Right hindlimb (tissue), 1 donor: ENCODE data around the gene ANKRD30A.
A peak's percentile ranks its signal among the peaks of the same experiment; 100 is the strongest.
"Not testable (repeated sequence)": the region's sequence is repeated elsewhere in the genome, so short reads cannot be mapped to it uniquely, and the experiment has no call there.

ENCODE experiments used
- DNase-seq: peaks from one replicate; pipeline ENCODE4 v3.0.0-alpha.2; 2018

ANKRD30A gene, protein sequence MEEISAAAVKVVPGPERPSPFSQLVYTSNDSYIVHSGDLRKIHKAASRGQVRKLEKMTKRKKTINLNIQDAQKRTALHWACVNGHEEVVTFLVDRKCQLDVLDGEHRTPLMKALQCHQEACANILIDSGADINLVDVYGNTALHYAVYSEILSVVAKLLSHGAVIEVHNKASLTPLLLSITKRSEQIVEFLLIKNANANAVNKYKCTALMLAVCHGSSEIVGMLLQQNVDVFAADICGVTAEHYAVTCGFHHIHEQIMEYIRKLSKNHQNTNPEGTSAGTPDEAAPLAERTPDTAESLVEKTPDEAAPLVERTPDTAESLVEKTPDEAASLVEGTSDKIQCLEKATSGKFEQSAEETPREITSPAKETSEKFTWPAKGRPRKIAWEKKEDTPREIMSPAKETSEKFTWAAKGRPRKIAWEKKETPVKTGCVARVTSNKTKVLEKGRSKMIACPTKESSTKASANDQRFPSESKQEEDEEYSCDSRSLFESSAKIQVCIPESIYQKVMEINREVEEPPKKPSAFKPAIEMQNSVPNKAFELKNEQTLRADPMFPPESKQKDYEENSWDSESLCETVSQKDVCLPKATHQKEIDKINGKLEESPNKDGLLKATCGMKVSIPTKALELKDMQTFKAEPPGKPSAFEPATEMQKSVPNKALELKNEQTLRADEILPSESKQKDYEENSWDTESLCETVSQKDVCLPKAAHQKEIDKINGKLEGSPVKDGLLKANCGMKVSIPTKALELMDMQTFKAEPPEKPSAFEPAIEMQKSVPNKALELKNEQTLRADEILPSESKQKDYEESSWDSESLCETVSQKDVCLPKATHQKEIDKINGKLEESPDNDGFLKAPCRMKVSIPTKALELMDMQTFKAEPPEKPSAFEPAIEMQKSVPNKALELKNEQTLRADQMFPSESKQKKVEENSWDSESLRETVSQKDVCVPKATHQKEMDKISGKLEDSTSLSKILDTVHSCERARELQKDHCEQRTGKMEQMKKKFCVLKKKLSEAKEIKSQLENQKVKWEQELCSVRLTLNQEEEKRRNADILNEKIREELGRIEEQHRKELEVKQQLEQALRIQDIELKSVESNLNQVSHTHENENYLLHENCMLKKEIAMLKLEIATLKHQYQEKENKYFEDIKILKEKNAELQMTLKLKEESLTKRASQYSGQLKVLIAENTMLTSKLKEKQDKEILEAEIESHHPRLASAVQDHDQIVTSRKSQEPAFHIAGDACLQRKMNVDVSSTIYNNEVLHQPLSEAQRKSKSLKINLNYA (N-terminal part only)

DNA sequence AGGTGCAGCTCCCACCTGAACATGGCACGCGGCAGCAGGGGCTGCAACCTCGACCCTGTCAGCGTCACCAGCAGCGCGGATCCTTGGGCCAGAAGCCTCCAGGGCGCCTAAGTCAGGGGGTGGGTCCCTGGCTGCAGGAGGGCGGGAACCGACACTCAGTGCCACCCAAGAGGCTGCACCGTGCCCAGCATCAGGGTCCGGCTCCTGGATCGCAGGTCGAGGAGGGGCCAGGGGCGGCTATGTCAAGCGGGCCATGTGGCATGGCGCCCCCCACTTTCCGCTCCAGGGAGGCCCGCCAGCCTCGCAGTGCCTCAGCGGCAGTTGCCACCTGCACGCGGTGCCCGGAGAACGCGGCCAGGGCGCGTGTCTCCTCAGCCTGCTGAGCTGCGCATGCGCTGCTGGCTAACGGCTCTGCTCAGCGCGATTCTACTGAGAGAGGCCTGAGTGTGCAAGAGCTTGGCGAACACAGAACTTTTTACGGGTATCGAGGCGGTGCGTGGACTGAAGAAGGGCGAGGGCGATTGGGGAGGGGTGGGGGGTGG, at the start of gene ANKRD30A:
Gene ANKRD30A, plus strand, starts transcription at position 408 of the 542 bp plus-strand sequence. CDS start 190 bp downstream, outside the sequence.
- no peak for DNase-seq

DNA sequence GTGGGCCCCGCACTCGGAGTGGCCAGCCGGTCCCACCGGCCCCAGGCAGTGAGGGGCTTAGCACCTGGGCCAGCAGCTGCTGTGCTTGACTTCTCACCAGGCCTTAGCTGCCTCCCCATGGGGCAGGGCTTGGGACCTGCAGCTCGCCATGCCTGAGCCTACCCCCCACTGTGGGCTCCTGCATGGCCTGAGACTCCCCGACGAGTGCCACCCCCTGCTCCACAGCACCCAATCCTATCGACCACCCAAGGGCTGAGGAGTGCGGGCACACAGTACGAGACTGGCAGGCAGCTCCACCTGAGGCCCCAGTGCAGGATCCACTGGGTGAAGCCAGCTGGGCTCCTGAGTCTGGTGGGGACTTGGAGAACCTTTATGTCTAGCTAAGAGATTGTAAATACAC, 49.3 kb upstream of the ANKRD30A start:
- DNase-seq = peak; percentile 12

DNA sequence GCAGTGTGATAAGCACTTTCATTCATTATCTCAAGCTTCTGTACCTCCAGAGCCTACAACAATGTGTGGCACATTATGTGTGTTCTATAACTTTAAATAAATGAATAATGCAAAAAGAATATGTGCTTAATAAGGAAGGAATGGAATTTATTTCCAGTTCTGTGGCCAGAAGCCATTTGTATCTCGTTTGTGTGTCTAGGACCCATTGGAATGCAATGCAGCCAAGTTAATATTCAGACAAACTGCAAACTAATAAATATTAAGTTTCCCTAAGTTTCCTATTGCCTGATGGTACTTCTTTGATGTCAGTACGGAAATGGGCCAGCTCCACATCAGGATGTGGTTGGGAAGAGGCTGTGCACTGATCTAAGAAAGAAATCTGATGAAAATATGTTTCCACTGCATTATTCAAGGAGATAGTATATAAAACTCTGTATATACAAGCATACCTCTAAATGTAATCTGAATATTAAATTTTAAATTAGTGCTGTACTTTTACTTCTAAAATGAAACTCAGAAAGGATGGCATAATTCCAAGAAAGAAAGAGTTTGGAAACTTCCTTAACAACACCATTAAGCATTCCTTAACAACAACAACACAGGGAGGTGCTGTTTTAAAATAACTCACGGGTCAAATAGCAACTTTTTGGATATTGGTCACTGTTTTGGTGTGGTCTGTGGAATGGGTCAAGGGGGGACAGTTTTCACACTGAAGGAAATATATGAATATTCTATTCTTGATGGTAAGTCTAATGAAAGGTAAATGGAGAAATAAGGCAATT, 29.4 kb upstream of the ANKRD30A start:
- DNase-seq = no peak

DNA sequence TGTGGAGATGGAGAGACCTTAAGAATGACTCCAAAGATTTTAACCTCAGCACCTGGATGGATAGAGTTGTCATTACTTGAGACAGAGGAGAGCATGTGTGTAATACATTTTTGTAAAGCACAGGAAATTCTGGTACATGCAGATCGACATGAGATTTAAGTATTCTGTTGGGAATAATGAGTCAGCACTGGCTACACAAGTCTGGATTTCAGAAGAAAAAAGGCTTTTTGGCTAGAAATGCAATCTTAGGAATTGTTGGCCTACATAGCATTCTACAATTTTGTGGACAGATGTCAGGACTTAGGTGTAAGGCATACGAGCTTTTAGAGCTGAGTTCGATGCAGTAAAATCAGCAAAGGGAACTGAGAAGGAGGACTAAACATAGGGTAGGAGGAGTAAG, 24.1 kb upstream of the ANKRD30A start:
- DNase-seq = no peak

DNA sequence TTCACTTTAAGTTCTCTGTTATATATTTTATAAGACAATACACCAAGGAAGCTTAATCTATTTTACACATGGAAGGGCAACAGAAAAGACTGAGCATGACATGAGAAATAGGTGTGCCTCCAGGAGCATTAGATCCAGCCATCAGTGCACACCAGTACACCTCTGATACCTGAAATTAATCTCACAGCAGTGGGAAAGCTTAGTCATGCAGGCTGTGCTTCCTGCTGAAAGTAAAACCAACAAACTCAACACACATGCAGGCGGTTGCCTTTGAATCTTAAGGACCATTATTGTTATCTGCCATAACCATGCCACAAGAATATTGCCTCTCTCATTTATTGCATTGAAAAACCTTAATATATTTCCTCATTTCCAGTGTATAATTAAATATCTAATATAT, 16.4 kb upstream of the ANKRD30A start:
- no peak for DNase-seq

DNA sequence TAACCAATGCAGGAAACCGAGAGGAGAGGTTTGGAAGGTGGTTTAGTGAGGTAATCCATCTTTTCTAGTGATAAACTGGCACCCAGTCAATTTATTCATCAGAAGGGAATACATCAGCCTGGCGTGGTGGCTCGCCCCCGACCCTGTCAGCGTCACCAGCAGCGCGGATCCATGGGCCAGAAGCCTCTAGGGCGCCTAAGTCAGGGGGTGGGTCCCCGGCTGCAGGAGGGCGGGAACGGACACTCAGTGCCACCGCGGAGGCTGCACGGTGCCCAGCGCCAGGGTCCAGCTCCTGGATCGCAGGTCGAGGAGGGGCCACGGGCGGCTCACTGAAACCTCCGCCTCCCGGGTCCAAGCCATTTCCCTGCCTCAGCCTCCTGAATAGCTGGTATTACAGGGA, 866 bp upstream of the ANKRD30A start:
- DNase-seq = no peak

DNA sequence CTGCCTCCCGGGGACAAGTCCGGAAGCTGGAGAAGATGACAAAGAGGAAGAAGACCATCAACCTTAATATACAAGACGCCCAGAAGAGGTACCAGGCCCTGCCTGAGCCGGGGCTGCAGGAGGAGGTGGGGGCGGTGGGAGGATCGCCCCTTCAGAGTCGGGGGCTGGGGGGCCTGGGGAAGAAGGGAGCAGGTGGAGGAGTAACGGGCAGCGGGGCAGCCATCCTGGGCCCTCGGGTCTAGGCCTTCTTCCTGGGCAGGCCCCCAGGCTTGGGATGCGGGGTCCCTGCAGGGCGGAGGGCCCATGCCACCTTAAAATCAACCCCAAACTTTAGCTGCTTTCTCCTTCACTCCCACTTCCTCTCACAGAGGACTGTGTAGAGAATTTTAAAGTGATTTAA, 523 bp downstream of the ANKRD30A start:
- no peak for DNase-seq

DNA sequence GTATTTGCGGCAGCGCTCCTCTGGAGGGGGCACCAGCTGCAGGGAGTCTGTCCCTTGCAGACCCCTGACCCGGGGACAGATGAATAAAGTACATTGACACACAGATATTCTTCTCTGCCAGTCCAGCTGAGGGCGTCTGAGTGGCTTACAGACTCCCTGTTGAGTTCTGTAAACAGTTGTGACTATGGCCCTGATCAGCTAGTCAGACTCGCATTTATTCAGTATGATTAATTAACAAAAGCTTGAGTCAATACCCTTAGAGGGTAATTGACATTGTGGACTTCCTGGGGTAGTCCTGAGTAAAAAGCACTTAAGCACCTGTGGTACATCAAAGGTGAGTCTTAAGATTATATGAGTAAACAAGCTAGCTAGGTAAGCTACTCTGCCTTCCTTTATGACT, 21.0 kb downstream of the ANKRD30A start:
- no peak for DNase-seq

DNA sequence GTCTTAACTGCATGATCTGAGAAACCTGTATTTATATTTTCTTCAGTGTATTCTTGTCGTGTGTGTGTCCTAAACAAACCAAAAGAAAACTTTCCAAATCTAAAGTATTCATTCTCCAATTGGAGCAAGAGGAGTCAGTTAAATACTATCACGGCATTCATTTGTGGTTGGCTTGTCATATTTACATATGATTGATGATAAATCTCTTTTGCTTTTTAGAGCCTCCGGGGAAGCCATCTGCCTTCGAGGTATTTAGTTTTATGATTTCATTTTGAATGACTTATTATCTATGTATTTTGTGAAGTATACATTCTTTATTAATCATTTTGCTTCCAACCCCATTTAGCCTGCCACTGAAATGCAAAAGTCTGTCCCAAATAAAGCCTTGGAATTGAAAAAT, 37.0 kb downstream of the ANKRD30A start:
- not testable (repeated sequence) for DNase-seq

DNA sequence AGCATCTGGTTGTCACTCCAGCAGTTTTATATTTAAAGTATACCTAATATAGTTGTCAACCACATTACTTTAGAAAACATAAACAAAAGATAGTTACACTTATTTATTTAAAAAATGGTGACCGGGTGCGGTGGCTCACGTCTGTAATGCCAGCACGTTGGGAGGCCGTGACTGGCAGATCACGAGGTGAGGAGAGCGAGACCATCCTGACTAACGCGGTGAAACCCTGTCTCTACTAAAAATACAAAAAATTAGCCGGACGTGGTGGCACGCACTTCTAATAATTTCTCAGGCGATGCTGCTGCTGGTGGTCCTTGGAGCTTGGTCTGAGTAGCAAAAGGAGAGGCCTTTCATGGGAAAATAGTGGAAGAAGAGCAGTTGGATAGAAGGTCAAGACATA, 46.5 kb downstream of the ANKRD30A start:
- DNase-seq = not testable (repeated sequence)

DNA sequence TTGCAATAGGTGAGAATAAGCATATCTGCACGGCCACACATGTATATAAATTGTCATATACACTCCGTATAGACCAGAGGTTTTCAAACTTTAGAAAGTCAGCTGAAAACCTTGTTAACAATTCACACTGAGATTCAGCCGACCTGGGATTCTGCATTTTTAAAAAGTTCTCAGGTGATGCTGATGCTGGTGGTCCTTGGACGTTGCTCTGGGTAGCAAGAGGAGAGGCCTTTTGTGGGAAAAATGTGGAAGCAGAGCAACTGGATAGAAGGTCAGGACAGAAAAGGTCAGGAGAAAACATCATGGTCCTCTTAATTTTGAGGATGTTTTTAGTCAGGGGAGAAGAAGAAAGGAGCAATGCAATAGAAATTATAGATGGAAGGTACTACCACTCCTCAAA, 52.9 kb downstream of the ANKRD30A start:
- DNase-seq = not testable (repeated sequence)

DNA sequence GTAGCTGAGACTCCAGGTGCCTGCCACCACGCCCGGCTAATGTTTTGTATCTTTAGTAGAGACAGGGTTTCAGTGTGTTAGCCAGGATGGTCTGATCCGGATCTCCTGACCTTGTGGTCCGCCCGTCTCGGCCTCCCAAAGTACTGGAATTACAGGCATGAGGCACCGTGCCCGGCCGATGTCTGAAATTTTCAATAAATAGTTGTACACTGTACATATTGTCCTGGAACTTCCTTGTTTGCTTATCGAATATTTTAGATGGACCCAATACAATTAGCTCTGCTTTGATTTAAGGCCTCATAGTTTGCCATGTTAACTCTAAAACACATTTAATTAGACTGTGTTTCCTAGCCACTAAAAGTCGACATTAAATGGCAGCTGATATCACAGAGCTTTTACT, 57.3 kb downstream of the ANKRD30A start:
- DNase-seq = not testable (repeated sequence)

DNA sequence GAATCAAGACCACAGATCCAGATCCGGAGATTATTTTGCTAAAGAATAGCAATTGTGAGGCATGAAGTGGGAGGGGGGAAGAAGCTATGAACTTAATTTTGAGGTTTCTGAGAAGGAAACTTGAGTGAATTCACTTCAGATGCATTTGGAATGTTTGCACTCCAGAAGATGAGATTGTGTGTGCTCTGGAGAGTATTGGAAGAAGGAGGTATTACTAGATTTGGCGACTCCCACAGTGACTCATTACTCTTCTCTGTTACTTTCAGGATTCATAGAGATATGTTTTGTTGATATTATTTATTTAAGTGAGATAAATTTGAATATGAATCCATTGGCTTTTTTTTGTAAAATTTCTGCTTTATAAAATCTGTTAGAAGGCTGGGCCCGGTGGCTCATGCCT, 80.7 kb downstream of the ANKRD30A start:
- DNase-seq = no peak

DNA sequence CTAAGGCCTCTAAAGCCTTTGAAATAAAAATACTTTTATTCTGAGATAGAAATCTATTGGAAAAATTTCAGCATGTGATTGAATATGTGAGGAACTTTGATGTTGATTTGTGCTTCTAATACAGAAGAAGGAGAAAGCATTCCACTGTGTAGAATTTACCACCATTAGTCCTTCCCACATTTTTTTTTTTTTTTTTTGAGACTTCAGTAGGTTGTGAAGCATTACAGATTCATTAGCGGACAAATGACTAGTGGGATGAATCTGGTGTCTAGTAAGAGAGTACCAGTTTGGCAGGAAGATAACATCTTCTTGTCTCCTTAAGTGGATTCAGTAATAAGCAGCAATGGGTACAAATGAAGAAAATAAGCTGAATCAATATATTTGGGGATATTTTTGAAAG, 95.5 kb downstream of the ANKRD30A start:
- DNase-seq = no peak

DNA sequence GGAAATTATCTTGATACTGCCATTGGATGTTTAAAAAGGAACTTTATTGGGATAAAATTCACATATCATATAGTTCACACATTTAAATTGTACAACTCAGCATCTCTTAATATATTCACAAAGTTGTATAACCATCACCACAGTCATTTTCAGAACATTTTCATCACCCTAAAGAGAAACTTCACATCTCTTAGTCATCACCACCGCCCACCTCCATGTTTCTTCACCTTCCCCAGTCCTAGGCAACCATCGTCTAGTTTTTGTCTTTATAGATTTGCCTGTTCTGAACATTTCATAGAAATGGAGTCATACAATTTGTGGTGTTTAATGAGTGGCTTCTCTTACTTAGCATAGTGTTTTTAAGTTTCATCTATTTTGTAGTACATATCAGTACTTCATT, 96.6 kb downstream of the ANKRD30A start:
- no peak for DNase-seq

DNA sequence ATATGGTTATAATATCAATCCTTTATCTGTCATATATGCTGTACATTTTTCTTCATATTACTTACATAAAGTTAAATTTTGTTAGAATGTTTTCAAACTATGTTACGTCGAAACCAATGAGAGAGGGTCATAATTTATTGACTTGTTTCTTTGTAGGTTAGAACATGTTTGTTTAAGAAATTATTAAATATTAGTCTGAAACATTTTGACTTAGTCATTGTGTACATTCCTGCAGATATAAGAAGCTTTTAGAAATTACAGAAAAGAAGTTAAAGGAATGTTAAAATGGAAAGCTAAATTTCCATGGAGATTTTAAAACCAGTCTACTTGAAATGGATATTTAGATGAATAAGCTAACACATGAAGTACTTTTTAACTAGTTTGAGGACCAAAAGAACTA, 99.8 kb downstream of the ANKRD30A start:
- no peak for DNase-seq

DNA sequence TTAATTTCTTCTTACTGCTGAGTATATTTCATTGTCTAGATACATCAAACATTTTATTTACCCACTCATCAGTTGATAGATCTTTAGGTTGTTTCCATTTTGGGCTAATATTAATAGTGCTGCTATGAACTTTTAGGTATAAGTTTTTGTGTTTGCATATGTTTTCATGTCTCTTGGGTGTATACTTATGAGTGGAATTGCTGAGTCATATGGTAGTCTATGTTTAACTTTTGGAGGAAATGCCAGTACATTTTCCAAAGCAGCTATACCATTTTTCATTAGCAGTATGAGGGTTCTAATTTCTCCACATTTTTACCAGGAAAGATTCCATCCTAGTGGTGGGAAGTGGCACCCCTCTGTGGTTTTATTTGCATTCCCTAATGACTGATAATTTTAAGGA, 101.1 kb downstream of the ANKRD30A start:
- DNase-seq = no peak

DNA sequence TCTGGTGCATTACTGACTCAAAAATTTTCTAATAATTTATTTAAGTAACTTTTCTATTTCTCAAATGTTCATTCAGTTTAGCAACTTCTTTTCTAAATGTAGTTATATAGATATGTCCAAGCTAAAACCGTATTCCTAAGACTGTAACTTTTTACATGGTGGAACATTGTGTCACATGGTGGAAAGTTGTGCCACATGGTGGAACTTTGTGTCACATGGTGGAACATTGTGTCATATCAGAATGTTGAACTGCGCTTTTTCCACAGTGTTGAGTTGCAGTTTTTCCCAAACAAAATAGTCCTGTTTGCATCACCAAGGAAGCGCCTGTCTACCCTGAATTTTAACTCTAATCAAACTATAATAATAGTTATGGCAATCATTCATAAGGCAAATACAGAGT, 109.3 kb downstream of the ANKRD30A start:
- DNase-seq = no peak

DNA sequence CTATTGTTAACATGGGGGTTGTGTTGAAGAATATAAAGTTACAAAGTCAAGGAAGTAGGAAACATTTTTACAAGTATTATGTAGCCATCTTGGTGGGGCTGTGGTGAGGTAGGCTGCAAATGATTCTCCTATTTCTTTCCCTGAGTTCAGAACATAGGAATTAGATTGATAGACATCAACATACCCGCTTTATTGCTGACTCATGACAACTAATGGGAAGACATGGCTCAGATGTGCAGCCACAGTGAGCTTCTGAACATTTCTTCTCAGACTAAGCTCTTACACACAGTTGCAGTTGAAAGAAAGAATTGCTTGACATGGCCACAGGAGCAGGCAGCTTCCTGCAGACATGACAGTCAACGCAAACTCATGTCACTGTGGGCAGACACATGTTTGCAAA, 110.7 kb downstream of the ANKRD30A start:
- no peak for DNase-seq

DNA sequence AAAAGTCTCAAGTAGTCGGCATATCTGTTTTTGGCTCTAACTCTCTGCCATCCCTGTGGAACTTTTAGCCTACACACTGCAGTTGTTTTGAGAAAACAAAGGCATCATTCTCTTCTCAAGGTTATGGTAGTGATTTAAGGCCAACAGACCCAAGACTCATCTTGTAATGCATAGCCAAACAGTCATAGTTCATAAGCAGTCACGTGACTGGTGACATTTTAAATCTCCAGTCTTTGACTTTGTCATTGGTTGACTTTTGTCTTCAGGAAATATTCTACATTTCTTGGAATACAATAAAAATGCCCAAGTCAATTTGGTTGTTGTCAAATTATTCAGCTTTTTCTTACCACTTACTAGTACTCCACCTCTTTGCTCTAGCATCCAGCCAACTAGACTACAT, 114.8 kb downstream of the ANKRD30A start:
- no peak for DNase-seq

DNA sequence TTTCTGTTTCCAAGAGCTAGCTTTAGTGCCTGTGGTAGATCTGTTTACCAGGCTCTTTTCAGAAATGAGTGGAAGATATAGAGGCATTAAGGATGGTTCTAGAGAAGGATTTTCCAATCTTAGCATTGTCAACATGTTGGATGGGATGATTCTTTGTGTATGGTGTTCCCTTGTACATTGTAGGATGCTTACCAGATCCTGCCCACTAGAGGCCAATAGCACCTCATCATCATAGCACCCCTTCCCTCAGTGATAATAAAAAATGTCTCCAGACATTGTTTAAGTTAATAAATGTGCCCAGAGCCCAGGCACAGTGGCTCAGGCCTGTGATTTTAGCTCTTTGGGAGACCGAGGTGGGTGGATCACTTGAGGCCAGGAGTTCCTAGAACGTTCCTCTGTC, 121.2 kb downstream of the ANKRD30A start:
- no peak for DNase-seq

DNA sequence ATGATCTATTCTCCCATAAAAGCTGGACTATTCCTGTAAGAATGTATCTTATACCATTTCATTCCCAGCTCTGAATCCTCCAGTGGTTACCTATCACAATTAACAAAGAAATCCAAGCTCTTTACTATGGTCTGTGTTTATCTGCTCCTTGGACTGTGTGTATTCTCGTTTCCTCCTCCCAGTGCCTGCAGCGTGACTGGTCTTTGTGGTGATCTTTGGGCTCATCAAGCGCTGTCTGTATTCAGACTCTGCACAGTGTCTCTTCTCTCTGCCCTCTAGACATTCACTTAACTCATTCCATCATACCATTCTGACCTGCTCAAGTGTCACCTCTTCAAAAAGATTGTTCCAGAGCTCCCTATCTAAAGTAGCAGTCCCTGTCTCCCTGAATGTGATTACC, 130.4 kb downstream of the ANKRD30A start:
- not testable (repeated sequence) for DNase-seq
